TTC549 (cell line): ENCODE results near the gene RPS6KC1.
"Not testable (repeated sequence)": the region's sequence is repeated elsewhere in the genome, so short reads cannot be mapped to it uniquely, and the experiment has no call there.

ENCODE experiments used
- FAIRE-seq: peaks from 2 replicates; lab custom pipeline; 2012; peaks lifted over from hg19 to GRCh38; lab: Jason Lieb, UNC

The RPS6KC1 gene

GRCh38 chr1:213159376-213159775 is 108.3 kb downstream of the RPS6KC1 start:
- no peak for FAIRE-seq

- FAIRE-seq, result not testable (repeated sequence)
Observed at GRCh38 chr1:213160442-213160841, 109.4 kb downstream of the RPS6KC1 start.

GRCh38 chr1:213162338-213162737 is 111.3 kb downstream of the RPS6KC1 start:
- no peak for FAIRE-seq

- FAIRE-seq, result peak; percentile 9
Observed at GRCh38 chr1:213162862-213163261, 111.8 kb downstream of the RPS6KC1 start.

- no peak for FAIRE-seq
Observed at GRCh38 chr1:213163278-213163711, 112.3 kb downstream of the RPS6KC1 start.

GRCh38 chr1:213164561-213164960 is 113.5 kb downstream of the RPS6KC1 start:
- FAIRE-seq, result no peak

GRCh38 chr1:213166852-213167251 is 115.8 kb downstream of the RPS6KC1 start:
- no peak for FAIRE-seq

- FAIRE-seq, result no peak
Observed at GRCh38 chr1:213171711-213172110, 120.7 kb downstream of the RPS6KC1 start.

GRCh38 chr1:213176341-213176740 is 125.3 kb downstream of the RPS6KC1 start:
- FAIRE-seq, result no peak

GRCh38 chr1:213179784-213180183 is 128.7 kb downstream of the RPS6KC1 start:
- FAIRE-seq, result peak; percentile 7

- no peak for FAIRE-seq
Observed at GRCh38 chr1:213180833-213181232, 129.8 kb downstream of the RPS6KC1 start.

- FAIRE-seq, result peak; percentile 3
Observed at GRCh38 chr1:213183036-213183672, 132.1 kb downstream of the RPS6KC1 start.

- FAIRE-seq, result peak; percentile 82
Observed at GRCh38 chr1:213186168-213186567, 135.1 kb downstream of the RPS6KC1 start.

- peak; percentile 40 for FAIRE-seq
Observed at GRCh38 chr1:213192026-213192425, 141.0 kb downstream of the RPS6KC1 start.

- FAIRE-seq, result no peak
Observed at GRCh38 chr1:213194383-213194782, 143.3 kb downstream of the RPS6KC1 start.

- no peak for FAIRE-seq
Observed at GRCh38 chr1:213194855-213195254, 143.8 kb downstream of the RPS6KC1 start.

- not testable (repeated sequence) for FAIRE-seq
Observed at GRCh38 chr1:213196328-213197054, 145.4 kb downstream of the RPS6KC1 start.

GRCh38 chr1:213200630-213201029 is 149.6 kb downstream of the RPS6KC1 start:
- no peak for FAIRE-seq

- peak; percentile 43 for FAIRE-seq
Observed at GRCh38 chr1:213201380-213202155, 150.5 kb downstream of the RPS6KC1 start.

- no peak for FAIRE-seq
Observed at GRCh38 chr1:213211201-213211600, 160.2 kb downstream of the RPS6KC1 start.

- FAIRE-seq, result not testable (repeated sequence)
Observed at GRCh38 chr1:213219076-213219475, 168.0 kb downstream of the RPS6KC1 start.

- no peak for FAIRE-seq
Observed at GRCh38 chr1:213221209-213221608, 170.2 kb downstream of the RPS6KC1 start.

- no peak for FAIRE-seq
Observed at GRCh38 chr1:213227458-213227857, 176.4 kb downstream of the RPS6KC1 start.
